ENCODE data around the gene USP17L25. TPM values are rescaled to one million over a fixed set of nuclear protein-coding genes. Genes with fewer than 3 reads are reported as not detected.
"Not testable (repeated sequence)": the region's sequence is repeated elsewhere in the genome, so short reads cannot be mapped to it uniquely, and the experiment has no call there.

USP17L25 gene
- polyA plus RNA-seq (2011; rRNA removed) (not detected in 2 replicates), polyA minus RNA-seq (2011; rRNA and poly(A)+ RNA removed) (not detected in 2 replicates)

- H3K27me3 ChIP-seq (ENCODE audit: control insufficient read depth, insufficient read depth, low read length); DNase-seq (ENCODE audit: low read depth); H3K36me3 ChIP-seq (ENCODE audit: control insufficient read depth, insufficient read depth, low read length); CTCF ChIA-PET; H3K4me3 ChIP-seq (ENCODE audit: low read depth, low read length); POLR2A ChIA-PET: not testable (repeated sequence)
Measured at GRCh38 chr4:9329611-9330010, at the start of gene USP17L25. USP17L25 (plus strand) TSS chr4:9329911; CDS start chr4:9329911, 0 bp downstream.

- POLR2A ChIA-PET: not testable (repeated sequence)
Measured at GRCh38 chr4:9324191-9324590, 5.5 kb upstream of the USP17L25 start.

DNA sequence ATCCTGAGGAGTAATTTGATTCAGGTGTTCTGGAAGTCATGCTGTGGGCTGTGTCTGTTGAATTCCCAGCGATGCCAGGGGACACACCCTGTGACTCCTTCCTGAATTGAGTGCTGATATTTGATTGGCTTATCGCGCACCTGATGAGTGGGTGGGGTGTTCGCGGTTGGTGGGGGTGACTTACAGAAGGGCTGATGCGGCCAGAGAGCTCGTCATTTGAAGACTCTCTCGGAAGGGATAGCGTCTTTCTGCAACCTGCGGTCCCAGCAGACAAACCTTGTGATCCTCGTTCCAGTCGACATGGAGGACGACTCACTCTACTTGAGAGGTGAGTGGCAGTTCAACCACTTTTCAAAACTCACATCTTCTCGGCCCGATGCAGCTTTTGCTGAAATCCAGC lies 4.8 kb upstream of the USP17L25 start, which contains the start of gene USP17L24:
Gene USP17L24, plus strand, starts transcription at position 301 of the 400 bp plus-strand sequence. Its CDS starts 0 bp downstream, at position 301.
- CTCF ChIA-PET; H3K4me3 ChIP-seq (ENCODE audit: low read depth, low read length); H3K27me3 ChIP-seq (ENCODE audit: control insufficient read depth, insufficient read depth, low read length); POLR2A ChIA-PET; H3K36me3 ChIP-seq (ENCODE audit: control insufficient read depth, insufficient read depth, low read length); DNase-seq (ENCODE audit: low read depth): not testable (repeated sequence)

More at GRCh38 chr4:9324191-9324590, 5.5 kb upstream of the USP17L25 start:
- H3K36me3 ChIP-seq (ENCODE audit: control insufficient read depth, insufficient read depth, low read length); H3K4me3 ChIP-seq (ENCODE audit: low read depth, low read length); DNase-seq (ENCODE audit: low read depth); H3K27me3 ChIP-seq (ENCODE audit: control insufficient read depth, insufficient read depth, low read length); CTCF ChIA-PET: not testable (repeated sequence)

DNA sequence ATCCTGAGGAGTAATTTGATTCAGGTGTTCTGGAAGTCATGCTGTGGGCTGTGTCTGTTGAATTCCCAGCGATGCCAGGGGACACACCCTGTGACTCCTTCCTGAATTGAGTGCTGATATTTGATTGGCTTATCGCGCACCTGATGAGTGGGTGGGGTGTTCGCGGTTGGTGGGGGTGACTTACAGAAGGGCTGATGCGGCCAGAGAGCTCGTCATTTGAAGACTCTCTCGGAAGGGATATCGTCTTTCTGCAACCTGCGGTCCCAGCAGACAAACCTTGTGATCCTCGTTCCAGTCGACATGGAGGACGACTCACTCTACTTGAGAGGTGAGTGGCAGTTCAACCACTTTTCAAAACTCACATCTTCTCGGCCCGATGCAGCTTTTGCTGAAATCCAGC lies 4.6 kb downstream of the USP17L25 start, which contains the start of gene USP17L26:
Gene USP17L26, plus strand, starts transcription at position 301 of the 400 bp plus-strand sequence. Its CDS starts 0 bp downstream, at position 301.
- DNase-seq (ENCODE audit: low read depth); CTCF ChIA-PET; H3K4me3 ChIP-seq (ENCODE audit: low read depth, low read length); H3K27me3 ChIP-seq (ENCODE audit: control insufficient read depth, insufficient read depth, low read length); H3K36me3 ChIP-seq (ENCODE audit: control insufficient read depth, insufficient read depth, low read length); POLR2A ChIA-PET: not testable (repeated sequence)

DNA sequence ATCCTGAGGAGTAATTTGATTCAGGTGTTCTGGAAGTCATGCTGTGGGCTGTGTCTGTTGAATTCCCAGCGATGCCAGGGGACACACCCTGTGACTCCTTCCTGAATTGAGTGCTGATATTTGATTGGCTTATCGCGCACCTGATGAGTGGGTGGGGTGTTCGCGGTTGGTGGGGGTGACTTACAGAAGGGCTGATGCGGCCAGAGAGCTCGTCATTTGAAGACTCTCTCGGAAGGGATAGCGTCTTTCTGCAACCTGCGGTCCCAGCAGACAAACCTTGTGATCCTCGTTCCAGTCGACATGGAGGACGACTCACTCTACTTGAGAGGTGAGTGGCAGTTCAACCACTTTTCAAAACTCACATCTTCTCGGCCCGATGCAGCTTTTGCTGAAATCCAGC lies 9.4 kb downstream of the USP17L25 start, which contains the start of gene USP17L5:
Gene USP17L5, plus strand, starts transcription at position 301 of the 400 bp plus-strand sequence. Its CDS starts 0 bp downstream, at position 301.
- POLR2A ChIA-PET; DNase-seq (ENCODE audit: low read depth); H3K4me3 ChIP-seq (ENCODE audit: low read depth, low read length); H3K36me3 ChIP-seq (ENCODE audit: control insufficient read depth, insufficient read depth, low read length); H3K27me3 ChIP-seq (ENCODE audit: control insufficient read depth, insufficient read depth, low read length); CTCF ChIA-PET: not testable (repeated sequence)

DNA sequence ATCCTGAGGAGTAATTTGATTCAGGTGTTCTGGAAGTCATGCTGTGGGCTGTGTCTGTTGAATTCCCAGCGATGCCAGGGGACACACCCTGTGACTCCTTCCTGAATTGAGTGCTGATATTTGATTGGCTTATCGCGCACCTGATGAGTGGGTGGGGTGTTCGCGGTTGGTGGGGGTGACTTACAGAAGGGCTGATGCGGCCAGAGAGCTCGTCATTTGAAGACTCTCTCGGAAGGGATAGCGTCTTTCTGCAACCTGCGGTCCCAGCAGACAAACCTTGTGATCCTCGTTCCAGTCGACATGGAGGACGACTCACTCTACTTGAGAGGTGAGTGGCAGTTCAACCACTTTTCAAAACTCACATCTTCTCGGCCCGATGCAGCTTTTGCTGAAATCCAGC lies 14.1 kb downstream of the USP17L25 start, which contains the start of gene USP17L27:
Gene USP17L27, plus strand, starts transcription at position 301 of the 400 bp plus-strand sequence. Its CDS starts 0 bp downstream, at position 301.
- H3K36me3 ChIP-seq (ENCODE audit: control insufficient read depth, insufficient read depth, low read length); POLR2A ChIA-PET; H3K27me3 ChIP-seq (ENCODE audit: control insufficient read depth, insufficient read depth, low read length); CTCF ChIA-PET; DNase-seq (ENCODE audit: low read depth); H3K4me3 ChIP-seq (ENCODE audit: low read depth, low read length): not testable (repeated sequence)

- CTCF ChIA-PET; POLR2A ChIA-PET; DNase-seq (ENCODE audit: low read depth): not testable (repeated sequence)
Measured at GRCh38 chr4:9348593-9348992, 18.9 kb downstream of the USP17L25 start, which contains the start of gene USP17L28. USP17L28 (plus strand) TSS chr4:9348893; CDS start chr4:9348893, 0 bp downstream.

DNA sequence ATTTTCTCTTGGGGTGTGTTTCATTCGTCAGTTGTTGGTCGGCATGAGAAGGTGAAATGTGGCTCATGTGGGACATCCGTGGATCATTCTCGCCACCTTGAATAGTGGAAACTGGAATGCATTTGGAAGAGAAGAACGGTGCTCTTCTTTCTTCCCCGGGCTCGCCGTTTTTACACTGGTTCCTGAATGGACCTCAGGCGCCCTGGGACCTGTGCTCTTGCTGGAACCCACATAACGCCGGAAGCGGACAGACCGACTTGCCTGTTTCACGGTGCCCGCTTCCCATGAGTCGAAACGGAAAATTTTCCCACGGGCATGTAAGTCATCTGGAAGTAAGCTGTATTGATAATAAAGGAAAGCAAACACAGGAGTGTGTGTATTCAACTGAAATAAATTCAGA lies 21.2 kb downstream of the USP17L25 start:
- CTCF ChIA-PET; DNase-seq (ENCODE audit: low read depth); H3K4me3 ChIP-seq (ENCODE audit: low read depth, low read length); POLR2A ChIA-PET; H3K36me3 ChIP-seq (ENCODE audit: control insufficient read depth, insufficient read depth, low read length); H3K27me3 ChIP-seq (ENCODE audit: control insufficient read depth, insufficient read depth, low read length): not testable (repeated sequence)

More at GRCh38 chr4:9348593-9348992, 18.9 kb downstream of the USP17L25 start, which contains the start of gene USP17L28:
- not testable (repeated sequence) for H3K27me3 ChIP-seq (ENCODE audit: control insufficient read depth, insufficient read depth, low read length); H3K4me3 ChIP-seq (ENCODE audit: low read depth, low read length); H3K36me3 ChIP-seq (ENCODE audit: control insufficient read depth, insufficient read depth, low read length)

- DNase-seq (ENCODE audit: low read depth); CTCF ChIA-PET; POLR2A ChIA-PET; H3K36me3 ChIP-seq (ENCODE audit: control insufficient read depth, insufficient read depth, low read length); H3K4me3 ChIP-seq (ENCODE audit: low read depth, low read length); H3K27me3 ChIP-seq (ENCODE audit: control insufficient read depth, insufficient read depth, low read length): not testable (repeated sequence)
Measured at GRCh38 chr4:9353338-9353737, 23.6 kb downstream of the USP17L25 start, which contains the start of gene USP17L29. USP17L29 (plus strand) TSS chr4:9353638; CDS start chr4:9353638, 0 bp downstream.

- H3K4me3 ChIP-seq (ENCODE audit: low read depth, low read length); CTCF ChIA-PET; H3K27me3 ChIP-seq (ENCODE audit: control insufficient read depth, insufficient read depth, low read length); H3K36me3 ChIP-seq (ENCODE audit: control insufficient read depth, insufficient read depth, low read length); DNase-seq (ENCODE audit: low read depth); POLR2A ChIA-PET: not testable (repeated sequence)
Measured at GRCh38 chr4:9362829-9363228, 33.1 kb downstream of the USP17L25 start, which contains the start of gene USP17L30. USP17L30 (plus strand) TSS chr4:9363129; CDS start chr4:9363129, 0 bp downstream.

DNA sequence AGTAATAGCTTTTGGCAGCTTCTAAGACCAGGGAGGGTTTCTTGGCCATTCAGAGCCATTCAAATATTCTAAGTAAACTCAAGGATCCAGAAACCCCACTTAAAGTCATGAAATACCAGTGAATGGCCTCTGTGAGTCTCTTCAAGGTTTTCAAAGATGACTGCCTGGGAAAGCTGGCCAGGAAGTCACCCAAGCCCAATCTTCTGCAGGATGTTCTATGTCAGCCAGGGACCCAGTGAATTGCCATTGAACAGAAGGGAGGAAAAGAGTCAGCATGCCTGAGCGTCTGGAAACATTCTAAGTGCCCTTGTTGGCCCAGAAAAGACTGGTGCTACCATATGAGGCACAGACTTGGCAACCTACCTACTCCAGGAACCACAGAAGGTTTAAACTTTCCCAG lies 50.2 kb downstream of the USP17L25 start:
- H3K36me3 ChIP-seq (ENCODE audit: control insufficient read depth, insufficient read depth, low read length); DNase-seq (ENCODE audit: low read depth); H3K4me3 ChIP-seq (ENCODE audit: low read depth, low read length); H3K27me3 ChIP-seq (ENCODE audit: control insufficient read depth, insufficient read depth, low read length); POLR2A ChIA-PET: not testable (repeated sequence)
- CTCF ChIA-PET: interaction anchor here (1.3 kb wide), 1 partner anchor 379 kb away, joined by 3 read pairs; no protein-coding TSS in a partner anchor
